Measurements from ENCODE around the gene NUDT16L1. TPM values are rescaled to one million over a fixed set of nuclear protein-coding genes. Genes with fewer than 3 reads are reported as not detected.

The NUDT16L1 gene
- total RNA-seq, 2 experiments from 2014 or later = 14.9 to 15.9 TPM

- CTCF ChIA-PET (ENCODE audit: unreplicated experiment) = no interaction called here
- H3K27ac ChIP-seq (ENCODE audit: low read depth, low read length, poor library complexity, severe bottlenecking) = no peak overlapping the region
- H3K9me3 ChIP-seq (ENCODE audit: low read length) = no peaks in the 10 kb centered on the region
- H3K36me3 ChIP-seq (ENCODE audit: insufficient read depth, low read length) = peaks cover 8% of the 10 kb centered on the region
- BruUV-seq (replicated peaks) = no TSS peak
- no peaks in the 10 kb centered on the region for H4K20me1 ChIP-seq (ENCODE audit: insufficient read depth, low read length)
- TF ChIP-seq CTCF (conservative IDR thresholded peaks at IDR 0.05; ENCODE audit: low read length) (no peak), EZH2phosphoT487 (IDR thresholded peaks at IDR 0.05; ENCODE audit: borderline replicate concordance, low read depth, low read length) (no peak)
- intact Hi-C loops (cut with micrococcal nuclease; ENCODE audit: unreplicated experiment) = no loop called here
- H3K4me1 ChIP-seq (ENCODE audit: insufficient read depth, low read length, poor library complexity, severe bottlenecking) = no peaks in the 10 kb centered on the region
- no peak overlapping the region for H3K4me3 ChIP-seq (ENCODE audit: low read depth, low read length, poor library complexity, severe bottlenecking)
- POLR2A ChIA-PET = no interaction called here
- H2AFZ ChIP-seq (ENCODE audit: low read length) = no peak overlapping the region
- no peaks in the 10 kb centered on the region for H3K9me2 ChIP-seq (ENCODE audit: insufficient read depth, low read length)
- H3K4me2 ChIP-seq (ENCODE audit: low read length) = no peak overlapping the region
- no peak for DNase-seq (ENCODE audit: low spot score)
- no peaks in the 10 kb centered on the region for H3K79me2 ChIP-seq (ENCODE audit: insufficient read depth, low read depth, low read length)
Measured at GRCh38 chr16:4673387-4674046, 19.8 kb upstream of the NUDT16L1 start.

- DNase-seq (ENCODE audit: low spot score) = no peak
- no peaks in the 10 kb centered on the region for H3K4me1 ChIP-seq (ENCODE audit: insufficient read depth, low read length, poor library complexity, severe bottlenecking)
- TF ChIP-seq EZH2phosphoT487 (IDR thresholded peaks at IDR 0.05; ENCODE audit: borderline replicate concordance, low read depth, low read length) (no peak), CTCF (conservative IDR thresholded peaks at IDR 0.05; ENCODE audit: low read length) (no peak)
- no peak overlapping the region for H3K27ac ChIP-seq (ENCODE audit: low read depth, low read length, poor library complexity, severe bottlenecking)
- no peaks in the 10 kb centered on the region for H3K9me3 ChIP-seq (ENCODE audit: low read length)
- intact Hi-C loops (cut with micrococcal nuclease; ENCODE audit: unreplicated experiment) = no loop called here
- no peak overlapping the region for H3K4me2 ChIP-seq (ENCODE audit: low read length)
- H3K79me2 ChIP-seq (ENCODE audit: insufficient read depth, low read depth, low read length) = no peaks in the 10 kb centered on the region
- ChIA-PET POLR2A (no interaction called here), CTCF (ENCODE audit: unreplicated experiment) (no interaction called here)
- no peaks in the 10 kb centered on the region for H3K36me3 ChIP-seq (ENCODE audit: insufficient read depth, low read length)
- H2AFZ ChIP-seq (ENCODE audit: low read length) = no peak overlapping the region
- H4K20me1 ChIP-seq (ENCODE audit: insufficient read depth, low read length) = no peaks in the 10 kb centered on the region
- H3K9me2 ChIP-seq (ENCODE audit: insufficient read depth, low read length) = no peaks in the 10 kb centered on the region
- no peak overlapping the region for H3K4me3 ChIP-seq (ENCODE audit: low read depth, low read length, poor library complexity, severe bottlenecking)
- no TSS peak for BruUV-seq (replicated peaks)
Measured at GRCh38 chr16:4674926-4675530, 18.3 kb upstream of the NUDT16L1 start.
